Measurements from ENCODE around the gene MUC6.

MUC6 gene

DNA sequence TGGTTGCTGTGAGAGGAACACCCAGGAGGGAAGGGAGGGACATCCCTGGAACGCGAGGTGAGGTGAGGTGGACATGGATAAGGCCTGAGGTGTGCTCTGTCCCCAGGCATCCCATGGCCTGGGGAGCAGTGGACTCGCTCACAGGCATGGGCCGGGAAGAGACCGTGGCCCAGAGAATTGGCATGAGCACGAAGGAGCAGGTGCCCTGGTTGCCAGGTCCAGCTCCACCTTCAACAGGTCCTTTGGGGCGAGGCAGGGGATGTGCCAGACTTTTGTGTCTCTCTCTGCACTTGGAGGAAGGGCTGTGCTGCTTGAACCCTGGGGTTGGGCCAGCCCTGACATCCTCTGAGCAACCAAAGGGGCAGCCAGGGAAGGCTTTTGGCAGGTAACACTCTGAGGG lies 21.5 kb downstream of the MUC6 start:
- Histone ChIP-seq H3K4me3 (ENCODE audit: control insufficient read depth in 1 of 7, extremely low read depth in 1 of 7, insufficient read depth in 4 of 7, low read depth in 2 of 7, low read length in 6 of 7) (no peak overlapping the region), H3K9me3 (ENCODE audit: control extremely low read depth in 1 of 5, control insufficient read depth in 4 of 5, insufficient read depth in 2 of 5, low read depth in 1 of 5, low read length in 4 of 5) (no peaks in the 10 kb centered on the region), H3K36me3 (ENCODE audit: control insufficient read depth in 4 of 4, insufficient read depth in 4 of 4, low read length in 3 of 4) (peaks cover 0 to 23% (median 15%) of the 10 kb centered on the region in 4 experiments), H3K27me3 (replicated peaks in 2 of 5; ENCODE audit: control insufficient read depth in 4 of 5, insufficient read depth in 5 of 5, low read length in 4 of 5) (no peaks in the 10 kb centered on the region), H3K4me1 (ENCODE audit: control extremely low read depth in 1 of 4, control insufficient read depth in 4 of 4, insufficient read depth in 4 of 4, low read length in 3 of 4) (no peaks in the 10 kb centered on the region), H3K27ac (ENCODE audit: insufficient read depth in 1 of 2, low read depth in 1 of 2, low read length in 2 of 2, poor library complexity in 1 of 2, severe bottlenecking in 2 of 2) (no peak overlapping the region)
- WGBS (ENCODE audit: insufficient coverage) = 98% methylated on average over 7 of the region's 7 CpGs
- CTCF ChIA-PET = no interaction called here
- no peak for DNase-seq
- POLR2A ChIA-PET = no interaction called here

- Histone ChIP-seq H3K27me3 (replicated peaks in 2 of 5; ENCODE audit: control insufficient read depth in 4 of 5, insufficient read depth in 5 of 5, low read length in 4 of 5) (no peaks in the 10 kb centered on the region), H3K4me3 (ENCODE audit: control insufficient read depth in 1 of 7, extremely low read depth in 1 of 7, insufficient read depth in 4 of 7, low read depth in 2 of 7, low read length in 6 of 7) (no peak overlapping the region), H3K36me3 (ENCODE audit: control insufficient read depth in 4 of 4, insufficient read depth in 4 of 4, low read length in 3 of 4) (peaks cover 0 to 29% (median 22%) of the 10 kb centered on the region in 4 experiments), H3K9me3 (ENCODE audit: control extremely low read depth in 1 of 5, control insufficient read depth in 4 of 5, insufficient read depth in 2 of 5, low read depth in 1 of 5, low read length in 4 of 5) (no peaks in the 10 kb centered on the region), H3K4me1 (ENCODE audit: control extremely low read depth in 1 of 4, control insufficient read depth in 4 of 4, insufficient read depth in 4 of 4, low read length in 3 of 4) (no peaks in the 10 kb centered on the region), H3K27ac (ENCODE audit: insufficient read depth in 1 of 2, low read depth in 1 of 2, low read length in 2 of 2, poor library complexity in 1 of 2, severe bottlenecking in 2 of 2) (no peak overlapping the region)
- ChIA-PET POLR2A (no interaction called here), CTCF (no interaction called here)
- WGBS (ENCODE audit: insufficient coverage) = 85% methylated on average over 14 of the region's 14 CpGs
- no peak for DNase-seq
Observed at GRCh38 chr11:1014276-1014675, 22.2 kb downstream of the MUC6 start.

DNA sequence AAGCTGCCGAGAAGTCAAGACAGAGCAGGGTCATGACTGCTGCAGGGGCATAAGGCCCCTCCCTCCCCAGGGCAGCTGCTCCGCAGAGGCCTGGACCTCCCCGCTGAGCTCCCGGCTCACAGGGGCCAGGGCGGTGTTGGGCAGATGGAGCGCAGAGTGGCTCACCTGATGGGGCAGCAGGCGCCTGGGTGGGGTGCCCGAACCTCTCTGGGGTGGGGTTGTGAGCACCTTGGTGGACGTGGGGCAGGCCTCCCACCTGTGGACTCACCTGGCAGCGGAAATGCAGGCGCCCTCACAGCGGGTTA lies 22.9 kb downstream of the MUC6 start:
- peaks cover 0 to 35% (median 27%) of the 10 kb centered on the region in 4 experiments for H3K36me3 ChIP-seq (ENCODE audit: control insufficient read depth in 4 of 4, insufficient read depth in 4 of 4, low read length in 3 of 4)
- 100% methylated on average over 2 of the region's 12 CpGs for WGBS (ENCODE audit: insufficient coverage)
- no peaks in the 10 kb centered on the region for H3K4me1 ChIP-seq (ENCODE audit: control extremely low read depth in 1 of 4, control insufficient read depth in 4 of 4, insufficient read depth in 4 of 4, low read length in 3 of 4)
- H3K9me3 ChIP-seq (ENCODE audit: control extremely low read depth in 1 of 5, control insufficient read depth in 4 of 5, insufficient read depth in 2 of 5, low read depth in 1 of 5, low read length in 4 of 5) = no peaks in the 10 kb centered on the region
- CTCF ChIA-PET = no interaction called here
- H3K27me3 ChIP-seq (replicated peaks in 2 of 5; ENCODE audit: control insufficient read depth in 4 of 5, insufficient read depth in 5 of 5, low read length in 4 of 5) = no peaks in the 10 kb centered on the region
- H3K4me3 ChIP-seq (ENCODE audit: control insufficient read depth in 1 of 7, extremely low read depth in 1 of 7, insufficient read depth in 4 of 7, low read depth in 2 of 7, low read length in 6 of 7) = no peak overlapping the region
- H3K27ac ChIP-seq (ENCODE audit: insufficient read depth in 1 of 2, low read depth in 1 of 2, low read length in 2 of 2, poor library complexity in 1 of 2, severe bottlenecking in 2 of 2) = no peak overlapping the region
- no peak for DNase-seq
- POLR2A ChIA-PET = no interaction called here

DNA sequence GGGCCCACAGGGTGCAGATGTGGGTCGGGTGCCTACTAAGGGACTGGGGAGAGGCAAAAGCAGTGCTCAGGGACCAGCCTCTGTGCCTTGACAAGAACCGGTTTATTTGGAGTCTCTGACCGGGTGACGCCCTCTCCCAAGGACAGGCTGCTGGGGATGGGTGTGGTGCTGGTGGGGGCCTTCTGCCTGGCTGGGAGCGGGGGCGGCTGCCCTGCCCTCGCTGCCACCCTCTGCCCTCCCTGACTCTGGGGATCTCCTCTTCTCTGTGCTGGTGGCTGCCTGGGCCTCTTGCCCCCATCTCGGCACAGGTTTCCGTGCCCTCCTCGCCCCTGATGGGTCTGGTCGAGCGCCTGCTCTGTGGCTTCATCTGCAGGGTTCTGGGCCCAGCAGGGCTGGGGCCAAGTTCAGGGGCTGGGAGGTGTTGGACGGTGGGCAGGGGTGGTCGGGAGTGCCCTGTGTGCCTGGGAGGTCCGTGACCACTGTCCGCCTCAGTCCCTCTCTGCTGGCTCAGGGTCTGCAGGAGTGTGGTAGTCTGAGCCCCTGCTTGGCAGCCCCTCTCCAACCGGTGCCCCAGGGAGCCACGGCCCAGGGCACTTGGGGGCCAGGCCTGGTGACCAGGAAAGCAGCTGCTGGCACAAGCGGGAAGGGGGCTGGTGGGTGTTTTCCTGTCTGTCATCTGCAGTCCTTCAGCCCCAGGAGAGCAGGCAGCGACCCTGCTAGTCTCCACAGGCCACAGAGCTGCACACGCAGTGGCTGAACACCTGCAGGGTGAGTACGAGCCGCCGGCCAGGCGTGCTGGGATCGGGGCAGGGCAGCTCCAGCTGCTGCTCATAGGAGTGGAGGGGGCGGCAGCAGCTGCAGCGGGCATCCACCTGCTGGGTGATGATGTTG lies 23.5 kb downstream of the MUC6 start:
- POLR2A ChIA-PET = no interaction called here
- H3K4me1 ChIP-seq (ENCODE audit: control extremely low read depth in 1 of 4, control insufficient read depth in 4 of 4, insufficient read depth in 4 of 4, low read length in 3 of 4) = no peaks in the 10 kb centered on the region

DNA sequence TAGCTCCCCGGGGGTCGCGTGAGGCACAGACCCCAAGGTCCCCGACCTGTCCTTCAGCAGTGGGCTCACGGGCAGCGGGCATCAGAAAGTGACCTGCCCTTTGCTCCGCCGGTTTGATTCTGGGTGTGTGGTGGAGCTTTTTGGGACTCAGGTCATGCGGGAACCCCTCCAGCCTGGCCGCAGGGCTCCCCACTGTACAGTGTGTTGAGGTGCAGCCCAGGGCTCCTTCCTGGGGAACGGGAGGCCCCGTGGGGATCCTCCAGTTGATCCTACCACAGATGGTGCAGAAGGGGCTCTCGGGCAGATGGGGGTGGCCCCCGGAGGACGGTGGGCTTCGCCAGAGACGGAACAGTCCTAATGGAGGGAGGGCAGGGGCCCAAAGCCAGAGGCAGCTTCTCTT lies 24.2 kb downstream of the MUC6 start:
- POLR2A ChIA-PET = no interaction called here
- Histone ChIP-seq H3K27ac (ENCODE audit: insufficient read depth in 1 of 2, low read depth in 1 of 2, low read length in 2 of 2, poor library complexity in 1 of 2, severe bottlenecking in 2 of 2) (no peak overlapping the region), H3K4me3 (ENCODE audit: control insufficient read depth in 1 of 7, extremely low read depth in 1 of 7, insufficient read depth in 4 of 7, low read depth in 2 of 7, low read length in 6 of 7) (no peak overlapping the region), H3K27me3 (replicated peaks in 2 of 5; ENCODE audit: control insufficient read depth in 4 of 5, insufficient read depth in 5 of 5, low read length in 4 of 5) (no peaks in the 10 kb centered on the region), H3K4me1 (ENCODE audit: control extremely low read depth in 1 of 4, control insufficient read depth in 4 of 4, insufficient read depth in 4 of 4, low read length in 3 of 4) (no peaks in the 10 kb centered on the region), H3K9me3 (ENCODE audit: control extremely low read depth in 1 of 5, control insufficient read depth in 4 of 5, insufficient read depth in 2 of 5, low read depth in 1 of 5, low read length in 4 of 5) (no peaks in the 10 kb centered on the region), H3K36me3 (ENCODE audit: control insufficient read depth in 4 of 4, insufficient read depth in 4 of 4, low read length in 3 of 4) (peaks cover 0 to 46% (median 31%) of the 10 kb centered on the region in 4 experiments)
- no peak for DNase-seq
- CTCF ChIA-PET = no interaction called here
- WGBS (ENCODE audit: insufficient coverage) = 95% methylated on average over 11 of the region's 17 CpGs

More for the DNA sequence above, 23.5 kb downstream of the MUC6 start:
- CTCF ChIA-PET = no interaction called here
- no peaks in the 10 kb centered on the region for H3K27me3 ChIP-seq (replicated peaks in 2 of 5; ENCODE audit: control insufficient read depth in 4 of 5, insufficient read depth in 5 of 5, low read length in 4 of 5)
- peaks cover 0 to 39% (median 28%) of the 10 kb centered on the region in 4 experiments for H3K36me3 ChIP-seq (ENCODE audit: control insufficient read depth in 4 of 4, insufficient read depth in 4 of 4, low read length in 3 of 4)
- no peak overlapping the region for H3K27ac ChIP-seq (ENCODE audit: insufficient read depth in 1 of 2, low read depth in 1 of 2, low read length in 2 of 2, poor library complexity in 1 of 2, severe bottlenecking in 2 of 2)
- no peak overlapping the region for H3K4me3 ChIP-seq (ENCODE audit: control insufficient read depth in 1 of 7, extremely low read depth in 1 of 7, insufficient read depth in 4 of 7, low read depth in 2 of 7, low read length in 6 of 7)
- 96% methylated on average over 23 of the region's 28 CpGs for WGBS (ENCODE audit: insufficient coverage)
- DNase-seq = no peak
- no peaks in the 10 kb centered on the region for H3K9me3 ChIP-seq (ENCODE audit: control extremely low read depth in 1 of 5, control insufficient read depth in 4 of 5, insufficient read depth in 2 of 5, low read depth in 1 of 5, low read length in 4 of 5)

- ChIA-PET POLR2A (no interaction called here), CTCF (no interaction called here)
- Histone ChIP-seq H3K36me3 (ENCODE audit: control insufficient read depth in 4 of 4, insufficient read depth in 4 of 4, low read length in 3 of 4) (peaks cover 0 to 55% (median 36%) of the 10 kb centered on the region in 4 experiments), H3K9me3 (ENCODE audit: control extremely low read depth in 1 of 5, control insufficient read depth in 4 of 5, insufficient read depth in 2 of 5, low read depth in 1 of 5, low read length in 4 of 5) (no peaks in the 10 kb centered on the region), H3K4me1 (ENCODE audit: control extremely low read depth in 1 of 4, control insufficient read depth in 4 of 4, insufficient read depth in 4 of 4, low read length in 3 of 4) (no peaks in the 10 kb centered on the region), H3K27ac (ENCODE audit: insufficient read depth in 1 of 2, low read depth in 1 of 2, low read length in 2 of 2, poor library complexity in 1 of 2, severe bottlenecking in 2 of 2) (no peak overlapping the region), H3K27me3 (replicated peaks in 2 of 5; ENCODE audit: control insufficient read depth in 4 of 5, insufficient read depth in 5 of 5, low read length in 4 of 5) (no peaks in the 10 kb centered on the region), H3K4me3 (ENCODE audit: control insufficient read depth in 1 of 7, extremely low read depth in 1 of 7, insufficient read depth in 4 of 7, low read depth in 2 of 7, low read length in 6 of 7) (no peak overlapping the region)
- DNase-seq = no peak
- WGBS (ENCODE audit: insufficient coverage) = 97% methylated on average over 14 of the region's 17 CpGs
Observed at GRCh38 chr11:1011320-1011698, 25.2 kb downstream of the MUC6 start.

DNA sequence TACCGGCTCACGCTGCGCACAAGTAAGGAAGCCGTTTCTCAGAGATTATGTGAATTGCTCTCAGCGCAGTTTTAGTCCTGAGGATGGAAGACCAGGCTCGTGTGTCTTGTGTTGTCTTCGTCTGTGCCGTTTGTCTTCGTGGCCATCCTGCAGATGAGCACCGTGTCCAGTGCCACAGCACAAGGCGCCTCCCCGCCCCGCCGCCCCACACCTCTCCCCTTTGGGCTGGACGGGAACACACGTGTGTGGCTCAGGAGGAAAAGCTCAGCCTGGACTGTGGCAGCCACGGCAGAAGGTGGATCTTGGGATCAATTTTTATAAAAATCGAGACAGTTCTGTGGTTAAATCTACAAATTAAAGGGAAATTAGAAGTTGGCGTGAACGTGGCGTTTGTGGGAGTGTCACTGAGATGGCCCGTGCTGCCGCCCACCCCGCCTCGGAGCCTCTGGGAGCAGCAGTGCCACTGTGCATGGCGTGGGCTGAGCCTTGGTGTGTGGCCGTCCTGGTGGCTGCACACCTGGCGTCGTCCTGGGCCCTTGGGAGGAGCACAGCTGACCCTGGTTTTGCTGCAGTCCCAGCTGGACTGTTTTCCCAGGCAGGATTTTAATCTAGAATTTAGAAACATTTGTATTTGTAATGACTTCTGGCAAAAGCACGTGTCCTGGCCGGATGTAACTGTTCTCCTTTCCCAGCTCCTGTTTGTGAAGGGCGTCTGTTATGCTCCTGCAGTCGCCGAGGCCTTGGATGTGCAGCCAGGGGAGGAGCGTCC lies 25.8 kb downstream of the MUC6 start:
- no peaks in the 10 kb centered on the region for H3K4me1 ChIP-seq (ENCODE audit: control extremely low read depth in 1 of 4, control insufficient read depth in 4 of 4, insufficient read depth in 4 of 4, low read length in 3 of 4)
- H3K4me3 ChIP-seq (ENCODE audit: control insufficient read depth in 1 of 7, extremely low read depth in 1 of 7, insufficient read depth in 4 of 7, low read depth in 2 of 7, low read length in 6 of 7) = no peak overlapping the region
- DNase-seq = no peak
- POLR2A ChIA-PET = no interaction called here
- CTCF ChIA-PET = no interaction called here
- no peaks in the 10 kb centered on the region for H3K9me3 ChIP-seq (ENCODE audit: control extremely low read depth in 1 of 5, control insufficient read depth in 4 of 5, insufficient read depth in 2 of 5, low read depth in 1 of 5, low read length in 4 of 5)
- 97% methylated on average over 35 of the region's 35 CpGs for WGBS (ENCODE audit: insufficient coverage)
- no peaks in the 10 kb centered on the region for H3K27me3 ChIP-seq (replicated peaks in 2 of 5; ENCODE audit: control insufficient read depth in 4 of 5, insufficient read depth in 5 of 5, low read length in 4 of 5)
- no peak overlapping the region for H3K27ac ChIP-seq (ENCODE audit: insufficient read depth in 1 of 2, low read depth in 1 of 2, low read length in 2 of 2, poor library complexity in 1 of 2, severe bottlenecking in 2 of 2)
- H3K36me3 ChIP-seq (ENCODE audit: control insufficient read depth in 4 of 4, insufficient read depth in 4 of 4, low read length in 3 of 4) = peaks cover 0 to 61% (median 39%) of the 10 kb centered on the region in 4 experiments

All from common myeloid progenitor, CD34-positive (primary cell).